Central memory CD8-positive, alpha-beta T cell (primary cell): Measurements from ENCODE around the gene HCK.

Experiments
- ATAC-seq: fragments of 150-1000 bp; cut with Tn5 transposase; replicated peaks from 2 replicates; pipeline ENCODE4 v1.10.0; 2022; ENCODE audit warnings: mild to moderate bottlenecking, moderate FRiP score, moderate number of reproducible peaks; ENCODE audit not compliant: poor library complexity, severe bottlenecking; ENCODE audit errors: extremely low read depth
- DNase-seq, 2 donors: peaks; one replicate each; pipeline ENCODE4 v3.0.0; 2021; ENCODE audit warnings: low spot score in 2 of 2
- H3K27ac Mint-ChIP-seq: one replicate; pipeline ENCODE4 v1.8.0; 2022; ENCODE audit warnings: low read depth, mild to moderate bottlenecking, moderate library complexity, mixed read lengths
- H3K27me3 Mint-ChIP-seq: one replicate; pipeline ENCODE4 v1.8.0; 2022; ENCODE audit warnings: mixed read lengths
- H3K36me3 Mint-ChIP-seq: one replicate; pipeline ENCODE4 v1.8.0; 2022; ENCODE audit warnings: mild to moderate bottlenecking, moderate library complexity, mixed read lengths; ENCODE audit not compliant: insufficient read depth
- H3K4me1 Mint-ChIP-seq: one replicate; pipeline ENCODE4 v1.8.0; 2022; ENCODE audit warnings: mixed read lengths
- H3K4me3 Mint-ChIP-seq: one replicate; pipeline ENCODE4 v1.8.0; 2022; ENCODE audit warnings: mild to moderate bottlenecking, moderate library complexity, mixed read lengths
- H3K9me3 Mint-ChIP-seq: one replicate; pipeline ENCODE4 v1.8.0; 2022; ENCODE audit warnings: mixed read lengths

Gene HCK

DNA sequence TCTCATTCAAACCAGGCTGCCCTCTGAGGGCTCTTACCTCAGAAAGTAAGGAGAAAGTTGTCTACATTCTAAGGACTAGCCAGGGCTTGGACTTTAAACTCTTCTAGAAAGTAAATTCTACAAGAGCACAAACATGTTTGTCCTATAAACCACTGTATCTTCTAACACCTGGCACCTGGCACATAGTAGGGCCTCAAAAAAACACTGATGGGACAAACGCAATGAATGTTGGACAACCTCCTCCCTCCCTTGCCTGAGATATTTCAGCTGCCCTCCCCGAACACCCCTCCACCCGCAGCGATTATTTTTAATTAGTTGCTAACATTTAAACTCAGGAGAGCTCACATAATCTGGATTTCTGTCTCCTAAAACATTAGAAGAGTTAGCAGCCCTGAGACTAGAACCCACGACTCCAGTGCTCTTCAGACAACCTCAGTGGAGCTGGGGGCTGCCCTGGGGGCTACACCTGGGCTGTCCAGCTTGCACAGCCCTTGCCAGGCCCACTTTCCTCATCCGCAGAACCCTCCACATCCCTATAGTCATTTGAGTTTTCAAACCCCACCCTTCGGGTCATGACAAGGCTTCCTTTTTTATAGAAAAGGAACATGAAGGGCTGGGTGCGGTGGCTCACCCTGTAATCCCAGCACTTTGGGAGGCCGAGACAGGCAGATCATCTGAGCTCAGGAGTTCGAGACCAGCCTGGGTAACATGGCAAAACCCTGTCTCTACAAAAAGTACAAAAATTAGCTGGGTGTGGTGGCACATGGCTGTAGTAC, 4.9 kb downstream of the HCK start:
- DNase-seq: no peak
- Mint-ChIP-seq H3K4me1 (peaks cover 4% of the 10 kb centered on the region), H3K27me3 (peaks cover 94% of the 10 kb centered on the region), H3K9me3 (no peaks in the 10 kb centered on the region), H3K4me3 (no peak overlapping the region), H3K27ac (no peak overlapping the region), H3K36me3 (no peaks in the 10 kb centered on the region)
- ATAC-seq: no peak

DNA sequence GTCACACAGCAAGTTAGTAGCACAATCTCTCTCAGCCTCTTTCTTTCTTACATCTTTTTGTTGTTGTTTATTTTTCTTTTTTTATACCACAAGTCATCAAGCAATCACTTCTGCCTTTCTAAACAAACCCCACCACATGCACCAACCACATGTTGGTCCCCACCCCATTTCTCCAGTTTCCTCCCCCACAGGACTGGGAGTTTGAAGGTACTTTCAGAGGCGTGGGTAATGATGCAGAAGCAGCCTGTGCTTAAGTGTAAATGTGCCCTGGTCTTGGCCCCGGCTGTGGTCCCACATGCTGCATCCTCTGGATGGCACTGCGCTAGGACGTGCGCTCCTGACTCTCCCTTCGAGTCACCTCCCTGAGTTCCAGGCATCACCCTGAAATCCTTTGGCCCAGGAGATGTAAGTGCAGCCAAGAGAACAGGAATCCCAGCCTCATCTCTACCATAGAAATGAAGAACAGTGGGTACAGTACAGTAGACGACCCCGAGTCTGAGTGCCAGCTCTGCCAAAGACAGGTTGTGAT, 5.7 kb downstream of the HCK start:
- no peak overlapping the region for H3K4me3 Mint-ChIP-seq
- no peak overlapping the region for H3K27ac Mint-ChIP-seq
- H3K36me3 Mint-ChIP-seq: no peaks in the 10 kb centered on the region
- ATAC-seq: no peak
- no peaks in the 10 kb centered on the region for H3K9me3 Mint-ChIP-seq
- DNase-seq: no peak
- peaks cover 94% of the 10 kb centered on the region for H3K27me3 Mint-ChIP-seq
- no peaks in the 10 kb centered on the region for H3K4me1 Mint-ChIP-seq

DNA sequence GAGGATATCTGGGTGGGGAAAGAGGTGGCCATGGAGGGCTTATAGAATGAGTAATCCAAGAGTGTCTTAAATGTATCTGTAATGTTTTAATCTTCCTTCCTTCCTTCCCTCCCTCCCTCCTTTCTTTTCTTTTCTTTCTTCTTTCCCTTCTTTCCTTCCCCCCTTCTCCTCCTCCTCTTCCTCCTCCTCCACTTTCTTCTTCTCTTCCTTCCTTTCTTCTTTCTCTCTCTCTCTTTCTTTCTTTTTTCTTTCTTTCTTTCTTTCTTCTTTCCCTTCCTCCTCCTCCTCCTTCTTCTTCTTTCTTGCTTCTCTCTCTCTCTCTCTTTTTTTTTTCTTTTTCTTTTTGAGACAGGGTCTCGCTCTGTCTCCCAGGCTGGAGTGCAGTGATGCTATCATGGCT, 7.1 kb downstream of the HCK start:
- peaks cover 1% of the 10 kb centered on the region for H3K36me3 Mint-ChIP-seq
- no peaks in the 10 kb centered on the region for H3K9me3 Mint-ChIP-seq
- H3K4me1 Mint-ChIP-seq: no peaks in the 10 kb centered on the region
- no peak overlapping the region for H3K27ac Mint-ChIP-seq
- peaks cover 83% of the 10 kb centered on the region for H3K27me3 Mint-ChIP-seq
- DNase-seq: no peak
- no peak for ATAC-seq
- no peak overlapping the region for H3K4me3 Mint-ChIP-seq

DNA sequence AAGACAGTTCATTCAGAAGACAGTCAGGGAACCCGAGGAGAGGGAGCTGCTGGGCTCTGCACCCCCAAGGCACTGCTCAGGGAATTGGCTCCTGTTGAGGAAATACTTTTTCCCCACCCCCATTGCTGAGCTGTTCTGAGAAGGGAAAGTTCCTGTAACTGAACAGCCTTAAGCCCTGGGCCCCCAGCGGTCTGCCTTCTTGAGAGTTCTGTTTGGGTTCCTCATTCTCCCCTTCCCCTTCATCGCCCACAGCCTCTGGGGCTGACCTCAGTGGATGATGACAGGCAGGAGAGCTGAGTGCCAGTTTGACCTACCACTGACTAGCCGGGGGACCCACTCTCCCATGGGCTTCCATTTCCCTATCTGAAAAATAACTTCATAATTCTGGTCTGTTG, 10.7 kb downstream of the HCK start:
- DNase-seq (no peak), ATAC-seq (no peak)
- peaks cover 67% of the 10 kb centered on the region for H3K27me3 Mint-ChIP-seq
- H3K4me1 Mint-ChIP-seq: no peaks in the 10 kb centered on the region
- H3K27ac Mint-ChIP-seq: no peak overlapping the region
- H3K36me3 Mint-ChIP-seq: peaks cover 1% of the 10 kb centered on the region
- H3K9me3 Mint-ChIP-seq: no peaks in the 10 kb centered on the region
- no peak overlapping the region for H3K4me3 Mint-ChIP-seq

DNA sequence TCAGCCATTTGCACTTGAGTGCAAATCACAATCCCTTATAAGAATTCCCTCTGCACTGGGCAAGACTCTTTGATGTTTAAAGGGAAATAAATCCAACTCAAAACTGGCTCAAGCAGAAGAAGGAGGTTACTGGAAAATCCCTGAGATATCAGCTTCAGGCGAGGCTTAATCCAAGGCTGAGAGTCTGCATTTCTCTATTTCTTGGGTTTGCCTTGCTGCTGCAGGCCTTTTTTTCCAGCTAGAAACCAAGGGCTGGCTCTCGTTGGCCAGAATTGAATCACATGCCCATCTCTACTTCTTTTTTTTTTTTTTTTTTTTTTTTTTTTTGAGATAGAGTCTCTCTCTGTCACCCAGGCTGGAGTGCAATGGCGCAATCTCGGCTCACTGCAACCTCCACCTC, 11.7 kb downstream of the HCK start:
- DNase-seq (no peak), ATAC-seq (no peak)
- Mint-ChIP-seq H3K9me3 (no peaks in the 10 kb centered on the region), H3K4me1 (no peaks in the 10 kb centered on the region), H3K4me3 (no peak overlapping the region), H3K27ac (no peak overlapping the region), H3K27me3 (peaks cover 58% of the 10 kb centered on the region), H3K36me3 (peaks cover 1% of the 10 kb centered on the region)

DNA sequence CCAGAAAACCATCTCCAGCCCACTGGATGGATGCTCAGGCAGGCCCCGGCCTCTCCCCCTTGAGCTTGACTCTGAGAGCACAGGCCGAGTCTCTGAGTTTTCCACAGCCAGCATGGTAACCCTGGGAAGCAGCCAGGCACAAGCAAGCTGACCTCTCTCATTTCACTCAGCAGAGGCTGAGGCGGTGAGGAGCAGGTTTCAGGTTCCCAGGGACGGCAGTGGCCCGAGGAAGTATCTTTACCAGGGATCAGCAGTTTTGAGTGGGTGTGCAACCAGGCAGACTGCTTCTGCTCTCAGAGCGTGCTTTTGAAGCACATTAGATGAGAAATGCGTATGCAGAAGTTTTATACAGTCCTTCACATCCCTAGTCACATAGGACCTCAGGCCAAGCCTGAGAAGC, 12.6 kb downstream of the HCK start:
- Mint-ChIP-seq H3K27ac (no peak overlapping the region), H3K27me3 (peaks cover 49% of the 10 kb centered on the region), H3K9me3 (no peaks in the 10 kb centered on the region), H3K4me1 (no peaks in the 10 kb centered on the region), H3K4me3 (no peak overlapping the region), H3K36me3 (peaks cover 1% of the 10 kb centered on the region)
- DNase-seq (no peak), ATAC-seq (no peak)

DNA sequence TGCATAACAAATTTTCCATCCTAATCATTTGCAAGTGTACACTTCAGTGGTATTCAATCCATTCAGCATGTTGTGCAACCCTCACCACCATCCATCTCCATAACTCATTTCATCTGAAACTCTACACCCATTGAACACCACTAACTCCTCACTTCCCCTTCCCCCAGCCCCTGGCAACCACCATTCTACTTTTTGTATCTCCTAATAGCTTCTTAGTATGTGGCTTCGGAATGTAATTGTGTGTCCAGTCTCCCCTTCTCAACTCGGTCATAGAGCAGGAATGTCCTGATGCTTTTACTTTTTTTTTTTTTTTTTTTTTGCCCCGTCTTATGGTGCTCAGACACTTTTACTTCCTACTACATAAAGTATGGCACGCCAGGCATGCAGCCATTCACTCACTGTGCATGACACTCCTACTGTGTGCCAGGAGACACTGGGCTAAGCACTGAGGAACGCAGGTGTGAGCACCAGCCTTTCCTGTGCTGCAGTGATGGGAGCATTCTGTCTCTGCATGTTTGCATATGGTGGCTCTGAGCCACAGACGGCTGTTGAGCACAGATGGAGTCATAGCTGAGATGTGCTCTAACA, 15.3 kb downstream of the HCK start:
- no peak for ATAC-seq
- Mint-ChIP-seq H3K27me3 (peaks cover 30% of the 10 kb centered on the region), H3K36me3 (peaks cover 1% of the 10 kb centered on the region), H3K4me3 (no peak overlapping the region), H3K27ac (no peak overlapping the region), H3K9me3 (no peaks in the 10 kb centered on the region), H3K4me1 (no peaks in the 10 kb centered on the region)
- no peak for DNase-seq

DNA sequence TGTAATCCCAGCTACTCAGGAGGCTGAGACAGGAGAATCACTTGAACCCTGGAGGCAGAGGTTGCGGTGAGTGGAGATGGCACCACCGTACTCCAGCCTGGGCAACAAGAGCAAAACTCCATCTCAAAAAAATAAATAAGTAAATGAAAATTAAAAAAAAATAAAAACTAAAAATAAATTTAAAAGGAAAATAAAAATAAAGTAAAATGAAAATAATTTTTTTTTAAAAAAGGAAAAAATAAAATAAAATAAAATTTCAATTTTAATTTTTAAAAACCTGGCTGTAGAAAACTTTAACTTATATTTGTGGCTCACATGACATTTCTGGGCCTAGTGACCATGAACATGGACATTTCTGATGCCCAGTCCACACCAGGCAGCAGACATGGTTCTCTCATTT, 16.1 kb downstream of the HCK start:
- Mint-ChIP-seq H3K36me3 (no peaks in the 10 kb centered on the region), H3K27ac (no peak overlapping the region), H3K4me3 (no peak overlapping the region), H3K4me1 (no peaks in the 10 kb centered on the region), H3K27me3 (peaks cover 23% of the 10 kb centered on the region), H3K9me3 (no peaks in the 10 kb centered on the region)
- ATAC-seq: no peak
- no peak for DNase-seq

DNA sequence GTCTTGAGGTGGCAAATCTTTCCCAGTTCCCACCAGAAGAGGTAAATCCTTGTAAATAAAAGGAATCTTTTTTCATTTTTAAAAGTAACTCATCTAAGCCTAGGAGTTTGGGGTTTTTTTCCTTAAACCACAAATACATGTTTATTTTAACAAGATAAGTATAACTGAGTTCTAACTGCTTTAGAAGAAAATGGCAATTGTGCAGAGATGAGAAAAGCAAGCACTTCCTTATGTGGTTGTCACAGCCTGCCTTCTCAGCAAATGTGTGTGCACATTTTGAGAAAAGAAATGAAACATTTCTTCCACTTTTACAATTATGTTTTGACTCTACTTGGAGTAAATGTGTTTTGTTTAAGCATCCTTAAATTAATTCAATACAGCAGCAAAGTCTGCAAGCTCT, 17.7 kb downstream of the HCK start:
- Mint-ChIP-seq H3K4me3 (no peak overlapping the region), H3K27me3 (peaks cover 23% of the 10 kb centered on the region), H3K4me1 (no peaks in the 10 kb centered on the region), H3K27ac (no peak overlapping the region), H3K36me3 (no peaks in the 10 kb centered on the region), H3K9me3 (no peaks in the 10 kb centered on the region)
- DNase-seq: no peak
- ATAC-seq: no peak

DNA sequence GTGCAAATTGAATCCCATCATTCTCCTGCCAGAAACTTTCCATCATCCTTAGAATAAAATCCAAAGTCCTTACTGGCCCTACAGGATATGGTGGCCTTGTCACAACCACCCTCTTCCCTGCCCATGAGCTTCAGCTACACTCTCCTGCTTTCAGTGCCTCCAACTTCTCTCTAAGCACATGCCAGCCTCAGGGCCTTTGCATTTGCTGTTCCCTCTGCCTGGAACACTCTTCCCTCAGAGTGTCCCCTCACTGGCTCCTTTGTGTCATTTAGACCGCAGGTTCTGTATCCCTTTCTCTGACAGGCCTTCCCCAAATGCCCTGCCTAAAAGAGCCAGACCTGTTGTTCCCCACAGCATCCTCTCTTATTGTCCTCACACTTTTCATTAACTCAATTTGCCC, 18.2 kb downstream of the HCK start:
- Mint-ChIP-seq H3K36me3 (peaks cover 3% of the 10 kb centered on the region), H3K27me3 (peaks cover 29% of the 10 kb centered on the region), H3K9me3 (no peaks in the 10 kb centered on the region), H3K27ac (no peak overlapping the region), H3K4me3 (no peak overlapping the region), H3K4me1 (no peaks in the 10 kb centered on the region)
- DNase-seq (no peak), ATAC-seq (no peak)

DNA sequence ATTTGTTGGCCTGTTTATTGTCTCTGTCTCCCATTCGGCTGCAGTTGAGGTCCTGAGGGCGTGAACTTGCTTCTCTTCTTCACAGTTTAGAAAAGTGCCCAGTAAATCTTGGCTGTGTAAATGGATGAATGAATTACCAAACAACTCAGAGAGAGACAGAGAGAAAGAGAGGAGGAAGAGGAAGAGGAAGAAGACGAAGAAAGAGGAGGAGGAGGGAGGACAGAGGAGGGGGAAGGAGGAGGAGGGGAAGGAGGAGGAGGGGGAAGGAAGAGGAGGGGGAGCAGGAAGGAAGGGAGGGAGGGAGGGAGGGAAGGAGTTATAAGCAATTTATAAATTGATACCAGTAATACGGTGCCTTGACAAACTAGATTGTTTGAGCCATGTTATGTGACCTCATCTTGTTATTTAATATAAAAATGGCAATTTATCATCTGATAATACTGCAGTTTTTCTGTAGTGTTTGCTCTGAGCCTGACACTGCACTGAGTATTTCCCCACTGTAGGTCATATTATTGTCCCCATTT, 18.7 kb downstream of the HCK start:
- no peaks in the 10 kb centered on the region for H3K9me3 Mint-ChIP-seq
- peaks cover 3% of the 10 kb centered on the region for H3K36me3 Mint-ChIP-seq
- no peak overlapping the region for H3K27ac Mint-ChIP-seq
- peaks cover 34% of the 10 kb centered on the region for H3K27me3 Mint-ChIP-seq
- H3K4me3 Mint-ChIP-seq: no peak overlapping the region
- ATAC-seq (no peak), DNase-seq (no peak)
- H3K4me1 Mint-ChIP-seq: no peaks in the 10 kb centered on the region

DNA sequence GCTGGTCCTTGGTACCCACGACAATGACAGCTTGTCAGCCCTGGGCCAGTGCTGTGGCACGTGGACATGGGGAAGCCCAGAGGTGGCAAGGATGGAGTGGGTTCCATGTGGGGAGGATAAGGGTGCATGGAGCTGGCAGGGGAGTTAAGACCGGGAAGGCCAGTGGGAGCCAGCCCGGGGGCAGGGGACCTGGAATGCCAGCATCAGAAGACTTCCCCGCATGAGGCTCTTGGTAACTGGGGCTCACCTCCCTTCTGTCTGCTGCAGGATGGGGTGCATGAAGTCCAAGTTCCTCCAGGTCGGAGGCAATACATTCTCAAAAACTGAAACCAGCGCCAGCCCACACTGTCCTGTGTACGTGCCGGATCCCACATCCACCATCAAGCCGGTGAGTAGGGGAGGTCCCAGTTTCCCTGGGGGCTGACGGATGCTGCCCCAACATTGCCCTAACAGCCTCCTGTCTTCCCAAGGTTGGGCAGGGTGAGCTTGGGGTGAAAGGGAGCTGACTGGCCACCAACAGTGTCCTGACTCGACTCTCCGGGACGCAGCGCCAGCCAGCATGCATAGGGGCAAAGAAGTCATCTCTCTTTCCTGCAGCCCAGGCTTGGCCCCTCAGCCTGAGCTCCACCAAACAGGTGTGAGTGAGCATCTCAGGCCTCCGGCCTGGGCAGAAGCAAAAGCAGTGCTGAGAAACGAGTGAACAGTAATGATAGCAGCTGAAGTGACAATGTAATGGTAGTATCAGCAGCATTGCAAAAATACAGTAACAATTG, 19.5 kb downstream of the HCK start:
- ATAC-seq (no peak), DNase-seq (no peak)
- Mint-ChIP-seq H3K27me3 (peaks cover 39% of the 10 kb centered on the region), H3K27ac (no peak overlapping the region), H3K4me3 (no peak overlapping the region), H3K4me1 (no peaks in the 10 kb centered on the region), H3K9me3 (no peaks in the 10 kb centered on the region), H3K36me3 (peaks cover 3% of the 10 kb centered on the region)
